Measurements from ENCODE around the gene MPHOSPH9.

- TF ChIP-seq TAF1 (IDR thresholded peaks at IDR 0.05; ENCODE audit: low read depth), result no peak
- no peak for TF ChIP-seq YY1 (IDR thresholded peaks at IDR 0.05; ENCODE audit: low read depth)
- TF ChIP-seq EP300 (IDR thresholded peaks at IDR 0.05; ENCODE audit: borderline replicate concordance), result no peak
- TF ChIP-seq CEBPB (IDR thresholded peaks at IDR 0.05), result no peak
- no peak for TF ChIP-seq NFIC (IDR thresholded peaks at IDR 0.05)
- no peak for TF ChIP-seq MAX (IDR thresholded peaks at IDR 0.05)
- TF ChIP-seq RAD21 (IDR thresholded peaks at IDR 0.05; ENCODE audit: low read depth), result no peak
- no peak for TF ChIP-seq REST (IDR thresholded peaks at IDR 0.05; ENCODE audit: low read depth)
Measured at GRCh38 chr12:123243671-123244262, 10.8 kb upstream of the MPHOSPH9 start.
